ENCODE results near the gene RILPL2. TPM values are rescaled to one million over a fixed set of nuclear protein-coding genes. Genes with fewer than 3 reads are reported as not detected.
"Not testable (repeated sequence)": the region's sequence is repeated elsewhere in the genome, so short reads cannot be mapped to it uniquely, and the experiment has no call there.

The RILPL2 gene
- total RNA-seq, 2 donors from 2014 or later = 3.1 to 4.6 TPM

DNA sequence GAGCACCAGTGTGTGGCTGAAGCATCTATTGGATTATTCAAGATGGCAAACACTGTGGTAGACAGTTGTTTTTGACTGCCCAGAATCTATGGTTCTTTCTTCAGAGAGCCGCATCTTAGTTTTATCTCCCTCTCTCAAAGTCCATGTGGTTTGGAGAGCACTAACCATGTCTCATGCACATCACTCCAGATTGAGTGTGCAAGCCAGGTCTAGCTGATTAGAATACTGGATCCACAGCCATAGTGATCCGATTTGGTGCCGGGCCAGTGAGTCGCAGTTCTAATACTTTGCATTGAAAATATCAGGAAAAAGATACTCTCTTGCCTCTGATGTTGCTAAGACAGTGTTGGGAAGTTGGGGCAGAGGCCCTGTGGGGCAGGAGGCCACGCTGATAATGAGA is 67.3 kb downstream of the RILPL2 start:
- Histone ChIP-seq H3K27ac (no peak overlapping the region), H3K4me3 (no peak overlapping the region), H3K36me3 (no peaks in the 10 kb centered on the region), H3K27me3 (no peaks in the 10 kb centered on the region), H3K9me3 (no peaks in the 10 kb centered on the region), H3K4me1 (peaks cover 0 to 8% of the 10 kb centered on the region in 2 donors)
- no peak for DNase-seq (ENCODE audit: low spot score)
- no peak for TF ChIP-seq CTCF (IDR thresholded peaks at IDR 0.05)

DNA sequence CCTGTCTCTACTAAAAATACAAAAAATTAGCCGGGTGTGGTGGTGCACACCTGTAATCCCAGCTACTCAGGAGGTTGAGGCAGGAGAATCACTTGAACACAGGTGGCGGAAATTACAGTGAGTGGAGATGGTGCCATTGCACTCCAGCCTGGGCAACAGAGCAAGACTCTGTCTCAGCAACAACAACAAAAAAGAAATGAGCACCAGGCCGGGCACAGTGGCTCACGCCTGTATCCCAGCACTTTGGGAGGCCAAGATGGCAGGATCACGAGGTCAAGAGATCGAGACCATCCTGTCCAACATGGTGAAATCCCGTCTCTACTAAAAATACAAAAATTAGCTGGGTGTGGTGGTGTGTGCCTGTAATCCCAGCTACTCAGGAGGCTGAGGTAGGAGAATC is 68.1 kb downstream of the RILPL2 start:
- H3K9me3 ChIP-seq; H3K4me3 ChIP-seq; H3K27me3 ChIP-seq; H3K4me1 ChIP-seq; H3K27ac ChIP-seq; DNase-seq (ENCODE audit: low spot score); H3K36me3 ChIP-seq: not testable (repeated sequence)

GRCh38 chr12:123367511-123367910 is 69.0 kb downstream of the RILPL2 start:
- no peaks in the 10 kb centered on the region for H3K27me3 ChIP-seq
- DNase-seq (ENCODE audit: low spot score) = no peak
- H3K9me3 ChIP-seq = no peaks in the 10 kb centered on the region
- H3K36me3 ChIP-seq = no peaks in the 10 kb centered on the region
- no peak overlapping the region for H3K4me3 ChIP-seq
- TF ChIP-seq CTCF (IDR thresholded peaks at IDR 0.05) = no peak
- no peak overlapping the region for H3K27ac ChIP-seq
- peaks cover 0 to 19% of the 10 kb centered on the region in 2 donors for H3K4me1 ChIP-seq

Other genes starting within 250 kb of the RILPL2 start
- gene MPHOSPH9, start 203.5 kb downstream of the RILPL2 start, total RNA-seq = 10 to 100 TPM; 21.0 to 33.7 TPM
- gene MTRFR, start 203.2 kb downstream of the RILPL2 start, total RNA-seq = 10 to 100 TPM in 1 of 2 donors, 1 to 10 TPM in 1; 7.8 to 13.9 TPM
- 10 to 100 TPM; 82.5 to 89.4 TPM for gene CDK2AP1, start 164.8 kb downstream of the RILPL2 start, total RNA-seq
- 10 to 100 TPM; 16.7 to 19.8 TPM for gene SBNO1, start 71.8 kb downstream of the RILPL2 start, total RNA-seq
- 10 to 100 TPM; 21.1 to 26.3 TPM for gene KMT5A, start 52.6 kb downstream of the RILPL2 start, total RNA-seq
- 10 to 100 TPM; 17.4 to 18.4 TPM for gene SNRNP35, start 21.5 kb upstream of the RILPL2 start, total RNA-seq
- 100 to 1,000 TPM in 1 of 2 donors, 10 to 100 TPM in 1; 93.1 to 130 TPM for gene RILPL1, start 97.0 kb upstream of the RILPL2 start, total RNA-seq
- 100 to 1,000 TPM; 127 to 163 TPM for gene TMED2, start 147.9 kb upstream of the RILPL2 start, total RNA-seq
- gene DDX55, start 165.4 kb upstream of the RILPL2 start, total RNA-seq = 1 to 10 TPM; 7.2 to 7.5 TPM
- 10 to 100 TPM; 60.0 to 65.9 TPM for gene EIF2B1, start 197.0 kb upstream of the RILPL2 start, total RNA-seq
- 1 to 10 TPM; 7.6 to 8.4 TPM for gene GTF2H3, start 197.1 kb upstream of the RILPL2 start, total RNA-seq
- gene TCTN2, start 234.4 kb upstream of the RILPL2 start, total RNA-seq = 1 to 10 TPM; 3.7 to 4.6 TPM